NCI-H1105 (cell line): ENCODE data around the gene CA11.
A peak's percentile ranks its signal among the peaks of the same experiment; 100 is the strongest.

Experiments used
- DNase-seq: peaks from one replicate; lab custom pipeline; 2025; lab: John Stamatoyannopoulos, UW

Gene CA11

GRCh38 chr19:48628486-48629296, 17.3 kb downstream of the CA11 start:
- DNase-seq: no peak

GRCh38 chr19:48627865-48628314, 18.1 kb downstream of the CA11 start:
- DNase-seq: no peak

GRCh38 chr19:48627201-48627864, 18.7 kb downstream of the CA11 start:
- no peak for DNase-seq

- DNase-seq: no peak
Observed at GRCh38 chr19:48625891-48626327, 20.1 kb downstream of the CA11 start.

GRCh38 chr19:48624791-48625723, 20.9 kb downstream of the CA11 start:
- peak; percentile 21 for DNase-seq

GRCh38 chr19:48624067-48624594, 21.9 kb downstream of the CA11 start:
- DNase-seq: peak; percentile 98

GRCh38 chr19:48623556-48624066, 22.4 kb downstream of the CA11 start:
- DNase-seq: no peak

GRCh38 chr19:48619692-48620585, 26.0 kb downstream of the CA11 start:
- no peak for DNase-seq

- DNase-seq: peak; percentile 99
Observed at GRCh38 chr19:48618916-48619691, 26.9 kb downstream of the CA11 start, which contains the start of the genes RPL18 and SPHK2. Gene RPL18 (minus strand): TSS chr19:48619178. CDS start chr19:48619143, 35 bp downstream. Gene SPHK2 (plus strand): TSS chr19:48619506. CDS start chr19:48620515, 1,009 bp downstream.

GRCh38 chr19:48618278-48618915, 27.6 kb downstream of the CA11 start:
- no peak for DNase-seq

- no peak for DNase-seq
Observed at GRCh38 chr19:48617146-48617937, 28.6 kb downstream of the CA11 start.

- DNase-seq: no peak
Observed at GRCh38 chr19:48616491-48617056, 29.4 kb downstream of the CA11 start.

- no peak for DNase-seq
Observed at GRCh38 chr19:48616041-48616436, 29.9 kb downstream of the CA11 start.

- no peak for DNase-seq
Observed at GRCh38 chr19:48615231-48616040, 30.6 kb downstream of the CA11 start.

GRCh38 chr19:48614436-48615230, 31.4 kb downstream of the CA11 start, which contains the start of gene FAM83E:
Gene FAM83E (minus strand): TSS chr19:48615076. CDS start chr19:48613372, 1,704 bp downstream.
- DNase-seq: peak; percentile 74

- no peak for DNase-seq
Observed at GRCh38 chr19:48613852-48614435, 32.0 kb downstream of the CA11 start.
